ENCODE measurements around the gene OR10C1.

DNA sequence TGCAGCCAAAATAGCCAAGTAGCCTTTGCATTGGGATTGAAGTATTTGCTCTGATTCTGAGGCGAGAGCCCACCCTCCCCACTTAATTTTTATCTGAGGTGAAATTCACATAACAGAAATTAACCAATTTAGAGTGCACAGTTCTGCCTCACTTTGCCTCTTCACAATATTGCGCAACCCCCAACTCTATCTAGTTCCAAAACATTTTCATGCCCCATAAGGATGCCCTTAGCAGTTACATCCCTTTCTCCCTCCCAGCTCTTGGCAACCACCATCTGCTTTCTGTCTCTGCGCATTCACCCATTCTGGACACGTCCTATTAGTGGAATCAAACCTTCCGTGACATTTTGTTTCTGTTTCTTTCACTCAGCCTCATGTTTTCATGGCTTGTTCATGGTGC lies 39.6 kb downstream of the OR10C1 start:
- no peak for TF ChIP-seq CTCF (conservative IDR thresholded peaks at IDR 0.05)
- TF ChIP-seq ZFX (IDR thresholded peaks at IDR 0.05): no peak

Data from C4-2B (cell line).